ENCODE measurements around the gene FCRL1. TPM values are rescaled to one million over a fixed set of nuclear protein-coding genes. Genes with fewer than 3 reads are reported as not detected.

The FCRL1 gene
- polyA plus RNA-seq, 1 experiment, result not detected

DNA sequence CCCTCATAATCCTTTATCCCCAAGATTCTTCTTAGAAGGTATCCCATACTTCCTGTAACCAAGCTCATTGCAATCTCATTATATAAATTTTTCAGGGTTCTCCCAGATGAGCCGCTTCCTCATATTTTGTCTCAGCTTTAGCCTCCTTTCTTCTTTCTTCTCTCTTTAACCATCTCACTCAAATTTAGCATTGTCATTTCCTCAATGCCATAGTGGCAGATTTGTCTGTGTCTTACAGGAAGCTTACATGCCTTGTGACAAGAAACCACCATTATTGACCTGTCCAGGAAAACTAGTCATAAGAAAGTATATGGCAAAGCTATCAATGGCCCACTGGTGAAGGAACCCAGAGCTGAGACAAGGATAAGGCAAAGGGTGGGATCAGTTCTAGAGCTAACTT, 37.0 kb downstream of the FCRL1 start:
- H3K9me3 ChIP-seq (ENCODE audit: control insufficient read depth, insufficient read depth, low read length), result no peaks in the 10 kb centered on the region
- TF ChIP-seq, protein P1, sequence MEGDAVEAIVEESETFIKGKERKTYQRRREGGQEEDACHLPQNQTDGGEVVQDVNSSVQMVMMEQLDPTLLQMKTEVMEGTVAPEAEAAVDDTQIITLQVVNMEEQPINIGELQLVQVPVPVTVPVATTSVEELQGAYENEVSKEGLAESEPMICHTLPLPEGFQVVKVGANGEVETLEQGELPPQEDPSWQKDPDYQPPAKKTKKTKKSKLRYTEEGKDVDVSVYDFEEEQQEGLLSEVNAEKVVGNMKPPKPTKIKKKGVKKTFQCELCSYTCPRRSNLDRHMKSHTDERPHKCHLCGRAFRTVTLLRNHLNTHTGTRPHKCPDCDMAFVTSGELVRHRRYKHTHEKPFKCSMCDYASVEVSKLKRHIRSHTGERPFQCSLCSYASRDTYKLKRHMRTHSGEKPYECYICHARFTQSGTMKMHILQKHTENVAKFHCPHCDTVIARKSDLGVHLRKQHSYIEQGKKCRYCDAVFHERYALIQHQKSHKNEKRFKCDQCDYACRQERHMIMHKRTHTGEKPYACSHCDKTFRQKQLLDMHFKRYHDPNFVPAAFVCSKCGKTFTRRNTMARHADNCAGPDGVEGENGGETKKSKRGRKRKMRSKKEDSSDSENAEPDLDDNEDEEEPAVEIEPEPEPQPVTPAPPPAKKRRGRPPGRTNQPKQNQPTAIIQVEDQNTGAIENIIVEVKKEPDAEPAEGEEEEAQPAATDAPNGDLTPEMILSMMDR (IDR thresholded peaks at IDR 0.05; ENCODE audit: low read depth, low read length), result no peak
- H3K27me3 ChIP-seq (ENCODE audit: control insufficient read depth, insufficient read depth, low read length), result no peaks in the 10 kb centered on the region
- no peak overlapping the region for H3K27ac ChIP-seq (ENCODE audit: low read depth, low read length)
- no peak overlapping the region for H3K4me3 ChIP-seq (ENCODE audit: low read depth, low read length)
- CTCF ChIA-PET, result no interaction called here
- POLR2A ChIA-PET, result no interaction called here
- no peak for DNase-seq (ENCODE audit: low read depth, low spot score)

DNA sequence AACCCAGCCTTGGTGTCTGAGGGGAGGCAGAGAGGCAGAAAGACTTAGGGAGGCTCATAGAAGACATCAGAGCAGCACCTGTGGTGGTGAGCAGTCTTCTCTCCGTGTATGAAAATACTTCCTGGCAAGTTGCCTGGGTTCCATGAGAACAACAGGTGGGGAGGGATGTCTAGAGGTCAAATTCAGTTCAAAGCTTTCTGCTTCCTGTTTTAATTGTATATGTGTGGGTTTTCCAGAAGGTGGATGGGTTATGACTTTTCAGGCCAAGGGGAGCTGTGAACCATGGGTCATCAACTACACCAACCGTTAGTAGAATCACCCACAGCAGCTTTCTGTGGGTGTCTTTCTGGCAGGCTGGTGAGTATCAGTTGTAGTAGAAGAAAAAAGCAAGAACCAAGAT, 38.9 kb downstream of the FCRL1 start:
- TF ChIP-seq, protein P1 (IDR thresholded peaks at IDR 0.05; ENCODE audit: low read depth, low read length), result no peak
- Histone ChIP-seq H3K27ac (ENCODE audit: low read depth, low read length) (no peak overlapping the region), H3K4me3 (ENCODE audit: low read depth, low read length) (no peak overlapping the region), H3K9me3 (ENCODE audit: control insufficient read depth, insufficient read depth, low read length) (no peaks in the 10 kb centered on the region), H3K27me3 (ENCODE audit: control insufficient read depth, insufficient read depth, low read length) (no peaks in the 10 kb centered on the region)
- ChIA-PET POLR2A (no interaction called here), CTCF (interaction anchor here (0.7 kb wide), 1 partner anchor 117 kb away, joined by 5 read pairs; no protein-coding TSS in a partner anchor)
- DNase-seq (ENCODE audit: low read depth, low spot score), result no peak

DNA sequence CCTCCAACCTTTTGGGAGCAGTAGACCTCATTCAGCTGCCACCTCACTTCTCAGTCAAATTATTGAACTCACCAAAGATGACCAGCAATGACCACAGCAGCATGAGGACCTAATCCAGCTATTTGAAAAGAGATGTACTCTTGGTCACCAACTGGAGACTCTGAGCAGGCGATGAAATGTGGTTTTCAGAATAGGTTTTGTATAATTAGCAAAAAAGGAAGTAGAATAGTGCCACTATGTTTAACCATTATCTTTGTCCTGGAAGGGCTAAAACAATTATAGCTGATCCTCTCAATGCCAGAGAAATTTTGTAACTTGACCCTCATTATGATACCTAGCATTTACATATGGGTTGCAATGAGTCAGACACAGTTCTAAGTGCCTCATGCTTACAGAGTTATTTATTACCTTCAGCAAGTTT, 42.9 kb downstream of the FCRL1 start, which contains the start of gene FCRL2:
Gene FCRL2 (minus strand): TSS at position 162 of the 421 bp plus-strand sequence. CDS start 59 bp downstream, at position 103.
- CTCF ChIA-PET, result no interaction called here
- DNase-seq (ENCODE audit: low read depth, low spot score), result no peak
- POLR2A ChIA-PET, result no interaction called here
- H3K9me3 ChIP-seq (ENCODE audit: control insufficient read depth, insufficient read depth, low read length), result no peaks in the 10 kb centered on the region
- H3K27ac ChIP-seq (ENCODE audit: low read depth, low read length), result no peak within 1 kb of the TSS
- H3K4me3 ChIP-seq (ENCODE audit: low read depth, low read length), result no peak within 1 kb of the TSS
- TF ChIP-seq, protein P1 (IDR thresholded peaks at IDR 0.05; ENCODE audit: low read depth, low read length), result no peak
- H3K27me3 ChIP-seq (ENCODE audit: control insufficient read depth, insufficient read depth, low read length), result no peaks in the 10 kb centered on the region

DNA sequence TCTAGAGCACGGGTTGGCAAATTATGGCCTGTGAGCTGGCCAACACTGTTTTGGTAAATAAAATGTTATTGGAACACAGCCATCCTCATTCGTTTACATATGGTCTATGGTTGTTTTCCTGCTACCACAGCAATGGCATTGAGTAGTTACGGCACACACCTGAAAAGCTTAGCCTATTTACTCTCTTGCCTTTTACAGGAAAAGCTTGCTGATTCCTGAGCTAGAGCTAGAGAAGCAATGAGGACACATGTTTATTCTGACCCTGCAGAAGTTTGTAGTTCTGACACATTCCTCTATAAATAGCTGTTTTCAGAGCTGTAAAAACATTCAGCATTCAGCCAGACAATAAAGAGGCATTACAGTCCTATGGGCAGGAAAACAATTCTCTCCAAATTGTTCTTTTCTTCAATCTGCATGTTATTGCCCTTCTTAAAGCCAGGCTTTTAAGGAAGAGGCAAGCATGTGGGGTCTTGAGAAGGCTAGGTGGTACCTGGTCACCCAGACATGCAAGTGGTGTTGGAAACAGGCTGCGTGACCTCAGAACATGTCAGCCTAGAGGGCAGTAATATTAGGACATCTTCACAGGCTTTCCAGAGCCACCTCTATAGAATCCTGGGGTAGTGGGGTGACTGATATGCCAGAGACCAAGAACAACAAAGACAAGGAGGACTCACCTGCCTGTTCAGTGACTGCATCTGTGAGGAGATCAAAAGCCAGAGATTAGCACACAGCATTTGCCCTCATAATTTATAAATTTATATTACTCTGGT, 44.6 kb downstream of the FCRL1 start:
- ChIA-PET POLR2A (no interaction called here), CTCF (no interaction called here)
- Histone ChIP-seq H3K27ac (ENCODE audit: low read depth, low read length) (no peak overlapping the region), H3K4me3 (ENCODE audit: low read depth, low read length) (no peak overlapping the region), H3K9me3 (ENCODE audit: control insufficient read depth, insufficient read depth, low read length) (no peaks in the 10 kb centered on the region), H3K27me3 (ENCODE audit: control insufficient read depth, insufficient read depth, low read length) (no peaks in the 10 kb centered on the region)
- no peak for DNase-seq (ENCODE audit: low read depth, low spot score)
- TF ChIP-seq, protein P1 (IDR thresholded peaks at IDR 0.05; ENCODE audit: low read depth, low read length), result no peak

DNA sequence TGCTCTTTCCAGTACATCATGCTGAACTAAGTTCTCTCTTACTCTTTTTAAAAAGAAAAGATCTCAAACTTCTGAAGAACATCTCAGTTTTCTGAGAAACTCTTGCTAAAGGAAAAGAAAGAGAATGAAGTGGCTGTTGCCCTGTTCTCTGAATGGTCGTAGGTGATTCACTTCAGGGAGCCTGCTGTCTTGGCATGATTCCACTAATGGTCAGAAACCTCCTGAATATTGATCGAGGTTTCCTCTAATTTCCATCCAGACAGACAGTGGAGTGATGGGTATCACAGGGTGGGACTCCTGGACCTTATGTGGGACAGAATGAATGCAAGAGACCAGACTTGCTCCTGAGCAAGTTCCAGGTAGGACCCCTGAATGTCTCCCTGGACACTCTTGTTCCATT, 45.5 kb downstream of the FCRL1 start:
- CTCF ChIA-PET, result no interaction called here
- Histone ChIP-seq H3K9me3 (ENCODE audit: control insufficient read depth, insufficient read depth, low read length) (no peaks in the 10 kb centered on the region), H3K27ac (ENCODE audit: low read depth, low read length) (no peak overlapping the region), H3K4me3 (ENCODE audit: low read depth, low read length) (no peak overlapping the region), H3K27me3 (ENCODE audit: control insufficient read depth, insufficient read depth, low read length) (no peaks in the 10 kb centered on the region)
- TF ChIP-seq, protein P1 (IDR thresholded peaks at IDR 0.05; ENCODE audit: low read depth, low read length), result no peak
- no peak for DNase-seq (ENCODE audit: low read depth, low spot score)
- POLR2A ChIA-PET, result no interaction called here
